CD4-positive, alpha-beta T cell (primary cell): ENCODE results near the gene COPE. TPM values are rescaled to one million over a fixed set of nuclear protein-coding genes. Genes with fewer than 3 reads are reported as not detected.

Source experiments
- ATAC-seq: fragments of 200-7000 bp; cut with Tn5 transposase; one replicate; pipeline ENCODE4 v1.10.0; 2022; ENCODE audit warnings: mild to moderate bottlenecking; ENCODE audit not compliant: poor library complexity
- CTCF ChIA-PET: fragments of 350-600 bp; sonication (Branson Sonifier 250); formaldehyde crosslinking; loops from one replicate; lab custom pipeline; 2021; ENCODE audit warnings: antibody characterized with exemption, inconsistent platforms; lab: Charles Lee
- POLR2A ChIA-PET: fragments of 350-600 bp; sonication (Branson Sonifier 250); formaldehyde crosslinking; loops from one replicate; lab custom pipeline; 2021; ENCODE audit warnings: antibody characterized with exemption, inconsistent platforms; lab: Charles Lee
- DNase-seq, 14 experiments: peaks; one replicate each; pipeline ENCODE4 v3.0.0-alpha.2; 2013 to 2020; ENCODE audit warnings: mixed read lengths in 2 of 14
- H3K27ac ChIP-seq, 2 donors: one replicate each; pipeline versions ENCODE4 v1.5.1 to v1.7.0; 2013; ENCODE audit warnings: low read length in 2 of 2, low read depth in 1 of 2, mild to moderate bottlenecking in 1 of 2
- H3K27me3 ChIP-seq, 2 experiments: 1 replicate in 1 of 2; 2 replicates in 1 of 2; pipeline versions ENCODE4 v1.6.1 to v1.7.0; 2013; ENCODE audit warnings: low read length in 2 of 2, control low read depth in 1 of 2, mild to moderate bottlenecking in 1 of 2, moderate library complexity in 1 of 2; ENCODE audit not compliant: insufficient read depth in 2 of 2, control insufficient read depth in 1 of 2
- H3K36me3 ChIP-seq: one replicate; pipeline ENCODE4 v1.6.1; 2013; ENCODE audit warnings: low read length, control low read depth; ENCODE audit not compliant: insufficient read depth
- H3K4me1 ChIP-seq: one replicate; pipeline ENCODE4 v1.6.1; 2013; ENCODE audit warnings: low read length, control low read depth; ENCODE audit not compliant: insufficient read depth
- H3K4me3 ChIP-seq: one replicate; pipeline ENCODE4 v1.5.1; 2013; ENCODE audit warnings: mild to moderate bottlenecking, low read length, moderate library complexity
- H3K9me3 ChIP-seq, 2 experiments: 1 replicate in 1 of 2; 2 replicates in 1 of 2; pipeline versions ENCODE4 v1.6.1 to v1.7.0; 2013; ENCODE audit warnings: low read length in 2 of 2, mild to moderate bottlenecking in 2 of 2, control low read depth in 1 of 2, moderate library complexity in 1 of 2; ENCODE audit not compliant: control insufficient read depth in 1 of 2, insufficient read depth in 1 of 2
- H3K27ac Mint-ChIP-seq: one replicate; pipeline ENCODE4 v1.8.0; 2020; ENCODE audit warnings: mixed read lengths
- H3K27me3 Mint-ChIP-seq: one replicate; pipeline ENCODE4 v1.8.0; 2021; ENCODE audit warnings: mixed read lengths
- H3K36me3 Mint-ChIP-seq: one replicate; pipeline ENCODE4 v1.8.0; 2021; ENCODE audit warnings: low read depth, mixed read lengths
- H3K4me1 Mint-ChIP-seq: one replicate; pipeline ENCODE4 v1.8.0; 2021; ENCODE audit warnings: low read depth, mixed read lengths
- H3K4me3 Mint-ChIP-seq: one replicate; pipeline ENCODE4 v1.8.0; 2020; ENCODE audit warnings: mild to moderate bottlenecking, mixed read lengths
- H3K9me3 Mint-ChIP-seq: one replicate; pipeline ENCODE4 v1.8.0; 2020; ENCODE audit warnings: mixed read lengths
- intact Hi-C, 2 experiments: fragments of 100-400 bp; cut with DNase I in 1 of 2; cut with micrococcal nuclease in 1 of 2; formaldehyde crosslinking; loops; one replicate each; pipeline versions ENCODE4 v1.15.1 to v1.9.0; 2023 to 2025; cut with DNase I, micrococcal nuclease
- total RNA-seq, 174 experiments: library from RNA in 2 of 174; stranded (reverse) in 2 of 174; gene quantifications; one replicate each; pipeline ENCODE4 v1.2.3 and lab custom pipeline; 2021 to 2026
- TF ChIP-seq, protein P1 (sequence below): fragments of 200-600 bp; IDR thresholded peaks from one replicate; pipeline ENCODE4 v1.8.0; 2022; ENCODE audit warnings: antibody characterized with exemption, mild to moderate bottlenecking

The COPE gene
- total RNA-seq, 2 experiments from 2014 or later, result 135 to 143 TPM

DNA sequence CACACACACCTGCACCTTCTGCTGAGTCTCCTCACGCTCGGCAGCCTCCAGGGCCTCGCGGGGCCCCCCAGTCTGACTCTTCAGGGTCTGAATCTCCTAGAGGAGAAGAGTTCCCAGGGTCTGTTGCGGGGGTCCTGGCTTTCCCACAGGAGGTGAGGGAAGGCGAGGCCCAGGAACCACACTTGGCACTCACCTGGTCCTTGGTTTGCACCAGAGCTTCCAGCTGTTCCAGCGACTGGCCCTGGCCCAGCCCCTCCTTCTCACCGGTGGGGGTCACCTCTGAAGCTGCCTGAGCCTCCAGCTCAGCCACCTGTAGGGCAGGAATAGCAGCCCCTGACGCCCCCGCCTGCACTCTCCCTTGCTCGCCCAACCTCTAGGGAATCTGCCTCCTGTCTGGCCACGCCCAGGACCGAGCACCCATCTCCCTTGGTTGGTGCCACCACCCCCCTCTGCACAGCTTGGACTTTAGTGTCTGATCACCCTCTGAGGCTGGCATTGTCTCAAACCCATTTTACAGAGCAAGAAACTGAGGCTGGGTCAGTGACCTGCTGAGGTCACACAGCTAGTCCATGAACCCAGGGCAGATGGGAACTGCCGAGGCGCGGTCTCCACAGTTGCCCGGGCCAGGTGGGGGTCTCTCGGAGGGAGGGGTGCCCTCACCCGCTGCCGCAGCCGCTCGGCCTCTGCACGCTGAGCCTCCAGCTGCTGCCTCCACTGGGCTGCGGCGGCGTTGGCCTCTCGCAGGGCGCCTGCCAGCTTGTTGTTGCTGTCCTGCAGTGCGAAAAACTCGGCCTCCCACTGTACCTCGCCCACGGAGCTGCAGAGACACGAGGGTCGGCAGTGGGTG lies 12.4 kb upstream of the COPE start:
- Mint-ChIP-seq H3K4me1 (peaks cover 10% of the 10 kb centered on the region), H3K4me3 (no peak overlapping the region), H3K27ac (no peak overlapping the region), H3K27me3 (peaks cover 14% of the 10 kb centered on the region), H3K36me3 (peaks cover 11% of the 10 kb centered on the region), H3K9me3 (no peaks in the 10 kb centered on the region)
- peaks cover 6% of the 10 kb centered on the region for H3K36me3 ChIP-seq
- H3K9me3 ChIP-seq, result no peaks in the 10 kb centered on the region
- intact Hi-C loops, result loop anchor here in 1 of 2 experiments (1.0 kb wide), 1 partner anchor 12 kb away; the partner anchor contains the start of genes COPE and DDX49
- ATAC-seq (no peak), DNase-seq (no peak)
- TF ChIP-seq, protein P1, sequence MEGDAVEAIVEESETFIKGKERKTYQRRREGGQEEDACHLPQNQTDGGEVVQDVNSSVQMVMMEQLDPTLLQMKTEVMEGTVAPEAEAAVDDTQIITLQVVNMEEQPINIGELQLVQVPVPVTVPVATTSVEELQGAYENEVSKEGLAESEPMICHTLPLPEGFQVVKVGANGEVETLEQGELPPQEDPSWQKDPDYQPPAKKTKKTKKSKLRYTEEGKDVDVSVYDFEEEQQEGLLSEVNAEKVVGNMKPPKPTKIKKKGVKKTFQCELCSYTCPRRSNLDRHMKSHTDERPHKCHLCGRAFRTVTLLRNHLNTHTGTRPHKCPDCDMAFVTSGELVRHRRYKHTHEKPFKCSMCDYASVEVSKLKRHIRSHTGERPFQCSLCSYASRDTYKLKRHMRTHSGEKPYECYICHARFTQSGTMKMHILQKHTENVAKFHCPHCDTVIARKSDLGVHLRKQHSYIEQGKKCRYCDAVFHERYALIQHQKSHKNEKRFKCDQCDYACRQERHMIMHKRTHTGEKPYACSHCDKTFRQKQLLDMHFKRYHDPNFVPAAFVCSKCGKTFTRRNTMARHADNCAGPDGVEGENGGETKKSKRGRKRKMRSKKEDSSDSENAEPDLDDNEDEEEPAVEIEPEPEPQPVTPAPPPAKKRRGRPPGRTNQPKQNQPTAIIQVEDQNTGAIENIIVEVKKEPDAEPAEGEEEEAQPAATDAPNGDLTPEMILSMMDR, result no peak
- ChIA-PET CTCF (no interaction called here), POLR2A (interaction anchor here (4.7 kb wide), 1 partner anchor 12 kb away, joined by 20 read pairs; the partner anchor contains the start of genes COPE and DDX49)
- no peak overlapping the region for H3K27ac ChIP-seq
- H3K4me3 ChIP-seq, result no peak overlapping the region
- H3K4me1 ChIP-seq, result peaks cover 13% of the 10 kb centered on the region
- H3K27me3 ChIP-seq, result peaks cover 3 to 4% of the 10 kb centered on the region in 2 experiments

DNA sequence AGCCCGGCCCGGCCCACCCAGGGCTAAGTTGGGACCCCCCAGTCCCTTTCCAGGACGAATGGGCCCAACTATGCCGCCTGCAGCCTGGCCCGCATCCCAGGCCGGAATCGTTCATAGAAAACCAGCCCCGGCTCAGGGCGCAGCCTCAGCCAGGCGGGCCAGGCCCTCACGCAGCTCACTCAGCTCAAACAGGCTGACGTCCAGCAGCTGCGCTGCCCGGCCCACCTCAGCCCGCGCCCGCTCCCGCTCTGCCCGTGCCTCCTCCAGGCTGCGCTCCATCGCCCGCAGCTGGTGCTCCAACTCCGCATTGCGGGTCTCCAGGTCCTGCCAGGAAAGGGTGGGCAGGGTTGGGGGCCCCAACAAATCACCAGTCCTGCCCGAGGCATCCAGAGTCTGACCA lies 10.1 kb upstream of the COPE start:
- peaks cover 12% of the 10 kb centered on the region for H3K27me3 Mint-ChIP-seq
- H3K27ac ChIP-seq, result no peak overlapping the region
- ATAC-seq (no peak), DNase-seq (no peak)
- peaks cover 26% of the 10 kb centered on the region for H3K36me3 Mint-ChIP-seq
- CTCF ChIA-PET, result no interaction called here
- H3K9me3 ChIP-seq, result no peaks in the 10 kb centered on the region
- H3K27ac Mint-ChIP-seq, result no peak overlapping the region
- peaks cover 0 to 4% of the 10 kb centered on the region in 2 experiments for H3K27me3 ChIP-seq
- H3K4me1 ChIP-seq, result peaks cover 13% of the 10 kb centered on the region
- TF ChIP-seq, protein P1, result no peak
- H3K36me3 ChIP-seq, result peaks cover 21% of the 10 kb centered on the region
- no peak overlapping the region for H3K4me3 ChIP-seq
- no peaks in the 10 kb centered on the region for H3K9me3 Mint-ChIP-seq
- H3K4me3 Mint-ChIP-seq, result no peak overlapping the region
- H3K4me1 Mint-ChIP-seq, result peaks cover 10% of the 10 kb centered on the region
- intact Hi-C loops, result no loop called here
- POLR2A ChIA-PET, result interaction anchor here (4.7 kb wide), 1 partner anchor 10 kb away, joined by 20 read pairs; the partner anchor contains the start of genes COPE and DDX49

DNA sequence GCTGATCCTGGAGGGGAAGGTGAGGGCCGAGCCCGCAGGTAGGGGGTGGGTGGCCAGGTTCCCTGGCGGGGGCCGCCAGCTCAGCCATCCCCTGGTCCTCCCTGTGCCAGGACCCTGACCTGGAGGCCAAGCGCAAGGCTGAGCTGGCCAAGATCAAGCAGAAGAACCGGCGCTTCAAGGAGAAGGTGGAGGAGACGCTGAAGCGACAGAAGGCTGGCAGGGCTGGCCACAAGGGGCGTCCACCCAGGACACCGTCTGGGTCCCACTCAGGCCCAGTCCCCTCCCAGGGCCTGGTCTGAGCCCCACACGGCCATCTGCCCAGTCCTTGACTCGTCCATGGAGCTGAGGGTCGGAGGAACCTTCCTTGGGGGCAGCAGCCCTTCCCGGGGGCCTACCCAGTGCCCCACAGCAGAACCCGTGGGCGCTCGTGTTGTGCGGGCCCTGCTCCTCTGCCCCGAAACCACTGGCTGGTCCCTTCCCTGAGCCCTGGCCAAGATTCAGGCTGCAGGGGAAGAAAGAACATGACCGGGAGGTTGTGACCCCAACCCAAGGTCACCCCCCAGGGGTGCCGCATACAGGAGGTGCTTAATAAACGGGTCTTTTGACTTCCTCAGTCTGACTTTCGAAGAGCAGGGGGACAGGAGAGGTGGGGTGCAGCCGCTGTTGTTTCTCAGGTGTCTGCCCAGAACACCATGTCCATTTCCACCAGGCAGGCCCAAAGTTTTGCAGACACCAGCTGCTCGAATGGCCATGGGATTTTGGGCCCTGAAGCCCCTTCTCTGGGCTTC lies 9.0 kb upstream of the COPE start:
- H3K36me3 Mint-ChIP-seq, result peaks cover 37% of the 10 kb centered on the region
- H3K4me3 Mint-ChIP-seq, result no peak overlapping the region
- H3K27me3 Mint-ChIP-seq, result peaks cover 4% of the 10 kb centered on the region
- peaks cover 10% of the 10 kb centered on the region for H3K4me1 ChIP-seq
- peaks cover 5% of the 10 kb centered on the region for H3K4me1 Mint-ChIP-seq
- TF ChIP-seq, protein P1, result no peak
- no peaks in the 10 kb centered on the region for H3K9me3 Mint-ChIP-seq
- H3K27ac Mint-ChIP-seq, result no peak overlapping the region
- CTCF ChIA-PET, result no interaction called here
- no peak overlapping the region for H3K4me3 ChIP-seq
- no peak overlapping the region for H3K27ac ChIP-seq
- DNase-seq, result peak in 1 of 14 experiments; percentile 25
- H3K9me3 ChIP-seq, result no peaks in the 10 kb centered on the region
- peaks cover 0 to 3% of the 10 kb centered on the region in 2 experiments for H3K27me3 ChIP-seq
- intact Hi-C loops, result no loop called here
- H3K36me3 ChIP-seq, result peaks cover 31% of the 10 kb centered on the region
- POLR2A ChIA-PET, result interaction anchor here (0.5 to 4.7 kb wide), 2 partner anchors 9 to 52 kb away, joined by 3 to 20 read pairs; partner anchors contain the start of genes COPE and DDX49
- ATAC-seq, result no peak
